Measurements from ENCODE around the gene C10orf90. TPM values are rescaled to one million over a fixed set of nuclear protein-coding genes. Genes with fewer than 3 reads are reported as not detected.

The C10orf90 gene
- total and polyA plus RNA-seq, 3 donors from 2014 or later, result 4.3 to 17.6 (median 10.3) TPM

GRCh38 chr10:126524526-126524925 is 146.0 kb downstream of the C10orf90 start:
- no peaks in the 10 kb centered on the region for H3K27me3 ChIP-seq
- no peaks in the 10 kb centered on the region for H3K4me1 ChIP-seq
- no peaks in the 10 kb centered on the region for H3K36me3 ChIP-seq (ENCODE audit: low read depth, missing control alignments)
- H3K9me3 ChIP-seq, result no peaks in the 10 kb centered on the region
- no peak overlapping the region for H3K27ac ChIP-seq
- no peak for DNase-seq
- WGBS, 2 donors, result 75 to 87% methylated on average over 3 to 6 of the region's 6 CpGs
- TF ChIP-seq POLR2A (IDR thresholded peaks at IDR 0.05) (no peak), CTCF (IDR thresholded peaks at IDR 0.05) (no peak)
- no peak overlapping the region for H3K4me3 ChIP-seq
- intact Hi-C loops (cut with DNase I; ENCODE audit: low total_unique reads), result no loop called here

- H3K4me3 ChIP-seq, result no peak overlapping the region
- H3K36me3 ChIP-seq (ENCODE audit: low read depth, missing control alignments), result no peaks in the 10 kb centered on the region
- no peak overlapping the region for H3K27ac ChIP-seq
- intact Hi-C loops (cut with DNase I; ENCODE audit: low total_unique reads), result no loop called here
- no peak for DNase-seq
- 58% methylated on average over 3 of the region's 3 CpGs for whole genome bisulfite sequencing, 2 donors
- H3K4me1 ChIP-seq, result no peaks in the 10 kb centered on the region
- TF ChIP-seq CTCF (IDR thresholded peaks at IDR 0.05), result no peak
- no peak for TF ChIP-seq POLR2A (IDR thresholded peaks at IDR 0.05)
- H3K9me3 ChIP-seq, result no peaks in the 10 kb centered on the region
- no peaks in the 10 kb centered on the region for H3K27me3 ChIP-seq
Measured at GRCh38 chr10:126523071-126523470, 147.4 kb downstream of the C10orf90 start.

GRCh38 chr10:126521399-126521798 is 149.1 kb downstream of the C10orf90 start:
- H3K4me1 ChIP-seq, result no peaks in the 10 kb centered on the region
- H3K36me3 ChIP-seq (ENCODE audit: low read depth, missing control alignments), result no peaks in the 10 kb centered on the region
- H3K27ac ChIP-seq, result no peak overlapping the region
- H3K27me3 ChIP-seq, result no peaks in the 10 kb centered on the region
- H3K4me3 ChIP-seq, result no peak overlapping the region
- H3K9me3 ChIP-seq, result no peaks in the 10 kb centered on the region
- TF ChIP-seq POLR2A (IDR thresholded peaks at IDR 0.05) (no peak), CTCF (IDR thresholded peaks at IDR 0.05) (no peak)
- 78 to 80% methylated on average over 5 of the region's 5 CpGs for WGBS, 2 donors
- intact Hi-C loops (cut with DNase I; ENCODE audit: low total_unique reads), result no loop called here
- DNase-seq, result no peak

- WGBS, 2 donors, result 71 to 73% methylated on average over 7 of the region's 7 CpGs
- Histone ChIP-seq H3K4me1 (no peaks in the 10 kb centered on the region), H3K36me3 (ENCODE audit: low read depth, missing control alignments) (no peaks in the 10 kb centered on the region), H3K9me3 (no peaks in the 10 kb centered on the region), H3K27ac (no peak overlapping the region), H3K27me3 (no peaks in the 10 kb centered on the region), H3K4me3 (no peak overlapping the region)
- intact Hi-C loops (cut with DNase I; ENCODE audit: low total_unique reads), result no loop called here
- DNase-seq, result no peak
- TF ChIP-seq CTCF (IDR thresholded peaks at IDR 0.05), result no peak
Measured at GRCh38 chr10:126520751-126521317, 149.7 kb downstream of the C10orf90 start.

GRCh38 chr10:126519992-126520391 is 150.5 kb downstream of the C10orf90 start:
- DNase-seq, result no peak
- Histone ChIP-seq H3K27me3 (no peaks in the 10 kb centered on the region), H3K4me1 (no peaks in the 10 kb centered on the region), H3K4me3 (no peak overlapping the region), H3K9me3 (no peaks in the 10 kb centered on the region), H3K36me3 (ENCODE audit: low read depth, missing control alignments) (no peaks in the 10 kb centered on the region), H3K27ac (no peak overlapping the region)
- TF ChIP-seq POLR2A (IDR thresholded peaks at IDR 0.05) (no peak), CTCF (IDR thresholded peaks at IDR 0.05) (no peak)
- intact Hi-C loops (cut with DNase I; ENCODE audit: low total_unique reads), result no loop called here
- 86 to 89% methylated on average over 6 to 7 of the region's 7 CpGs for whole genome bisulfite sequencing, 2 donors

Measured in testis (tissue), 3 donors.